Measurements from ENCODE around the gene ITGB1BP1. TPM values are rescaled to one million over a fixed set of nuclear protein-coding genes. Genes with fewer than 3 reads are reported as not detected.

Gene ITGB1BP1
- total RNA-seq, 2 experiments from 2014 or later = 24.4 to 25.0 TPM

- H3K36me3 ChIP-seq (ENCODE audit: insufficient read depth, low read length) = peaks cover 27% of the 10 kb centered on the region
- intact Hi-C loops (cut with DNase I, micrococcal nuclease) = no loop called here
- H3K27ac Mint-ChIP-seq = peak overlapping the region; percentile 30
- H3K4me1 Mint-ChIP-seq (ENCODE audit: low read depth) = peaks cover 4% of the 10 kb centered on the region
- no peak for TF ChIP-seq CTCF (IDR thresholded peaks at IDR 0.05)
- CTCF ChIA-PET = no interaction called here
- no peaks in the 10 kb centered on the region for H3K9me3 Mint-ChIP-seq
- H3K4me3 Mint-ChIP-seq = no peak overlapping the region
- peaks cover 30% of the 10 kb centered on the region for H3K36me3 Mint-ChIP-seq (ENCODE audit: low read depth)
- no peak overlapping the region for H3K4me3 ChIP-seq (ENCODE audit: low read length)
- H3K4me1 ChIP-seq (ENCODE audit: insufficient read depth, low read length) = no peaks in the 10 kb centered on the region
- no peak overlapping the region for H3K27ac ChIP-seq (ENCODE audit: low read depth in 1 of 2, low read length in 2 of 2)
- no peaks in the 10 kb centered on the region for H3K27me3 ChIP-seq (ENCODE audit: control insufficient read depth in 1 of 2, insufficient read depth in 2 of 2, low read length in 2 of 2)
- POLR2A ChIA-PET = no interaction called here
- DNase-seq (no peak), ATAC-seq (ENCODE audit: poor library complexity) (no peak)
- no peaks in the 10 kb centered on the region for H3K27me3 Mint-ChIP-seq
- no peaks in the 10 kb centered on the region for H3K9me3 ChIP-seq (ENCODE audit: control insufficient read depth in 1 of 2, insufficient read depth in 1 of 2, low read length in 2 of 2)
Measured at GRCh38 chr2:9404451-9404850, 18.9 kb downstream of the ITGB1BP1 start.

- peaks cover 22% of the 10 kb centered on the region for H3K36me3 ChIP-seq (ENCODE audit: insufficient read depth, low read length)
- H3K4me1 ChIP-seq (ENCODE audit: insufficient read depth, low read length) = no peaks in the 10 kb centered on the region
- Mint-ChIP-seq H3K4me1 (ENCODE audit: low read depth) (peaks cover 4% of the 10 kb centered on the region), H3K27ac (peak overlapping the region; percentile 30), H3K36me3 (ENCODE audit: low read depth) (peaks cover 25% of the 10 kb centered on the region), H3K27me3 (no peaks in the 10 kb centered on the region), H3K9me3 (no peaks in the 10 kb centered on the region), H3K4me3 (no peak overlapping the region)
- H3K27ac ChIP-seq (ENCODE audit: low read depth in 1 of 2, low read length in 2 of 2) = no peak overlapping the region
- DNase-seq (no peak), ATAC-seq (ENCODE audit: poor library complexity) (no peak)
- ChIA-PET POLR2A (no interaction called here), CTCF (no interaction called here)
- H3K4me3 ChIP-seq (ENCODE audit: low read length) = no peak overlapping the region
- no peaks in the 10 kb centered on the region for H3K9me3 ChIP-seq (ENCODE audit: control insufficient read depth in 1 of 2, insufficient read depth in 1 of 2, low read length in 2 of 2)
- TF ChIP-seq CTCF (IDR thresholded peaks at IDR 0.05) = no peak
- intact Hi-C loops (cut with DNase I, micrococcal nuclease) = no loop called here
- no peaks in the 10 kb centered on the region for H3K27me3 ChIP-seq (ENCODE audit: control insufficient read depth in 1 of 2, insufficient read depth in 2 of 2, low read length in 2 of 2)
Measured at GRCh38 chr2:9403924-9404323, 19.4 kb downstream of the ITGB1BP1 start.

- TF ChIP-seq CTCF (IDR thresholded peaks at IDR 0.05) = no peak
- no peaks in the 10 kb centered on the region for H3K9me3 Mint-ChIP-seq
- no peak for DNase-seq
- H3K4me3 Mint-ChIP-seq = no peak overlapping the region
- Histone ChIP-seq H3K27me3 (ENCODE audit: control insufficient read depth in 1 of 2, insufficient read depth in 2 of 2, low read length in 2 of 2) (no peaks in the 10 kb centered on the region), H3K36me3 (ENCODE audit: insufficient read depth, low read length) (peaks cover 4% of the 10 kb centered on the region), H3K9me3 (ENCODE audit: control insufficient read depth in 1 of 2, insufficient read depth in 1 of 2, low read length in 2 of 2) (no peaks in the 10 kb centered on the region), H3K4me1 (ENCODE audit: insufficient read depth, low read length) (no peaks in the 10 kb centered on the region), H3K4me3 (ENCODE audit: low read length) (no peak overlapping the region), H3K27ac (ENCODE audit: low read depth in 1 of 2, low read length in 2 of 2) (no peak overlapping the region)
- H3K27me3 Mint-ChIP-seq = no peaks in the 10 kb centered on the region
- ATAC-seq (ENCODE audit: poor library complexity) = no peak
- intact Hi-C loops (cut with DNase I, micrococcal nuclease) = no loop called here
- CTCF ChIA-PET = no interaction called here
- H3K27ac Mint-ChIP-seq = no peak overlapping the region
- H3K4me1 Mint-ChIP-seq (ENCODE audit: low read depth) = peaks cover 4% of the 10 kb centered on the region
- H3K36me3 Mint-ChIP-seq (ENCODE audit: low read depth) = peaks cover 8% of the 10 kb centered on the region
- POLR2A ChIA-PET = no interaction called here
Measured at GRCh38 chr2:9401646-9402371, 21.5 kb downstream of the ITGB1BP1 start.
